Effector memory CD4-positive, alpha-beta T cell (primary cell): ENCODE results near the gene ZNF407.
"Not testable (repeated sequence)": the region's sequence is repeated elsewhere in the genome, so short reads cannot be mapped to it uniquely, and the experiment has no call there.

ENCODE experiments used
- DNase-seq, 3 donors: peaks; one replicate each; pipeline ENCODE4 v3.0.0-alpha.2; 2020
- H3K27ac ChIP-seq: 2 replicates; pipeline ENCODE4 v1.7.0; 2013; ENCODE audit warnings: mild to moderate bottlenecking, low read length, moderate library complexity; ENCODE audit not compliant: insufficient read depth, poor library complexity, severe bottlenecking
- H3K27me3 ChIP-seq: replicated peaks from 2 replicates; pipeline ENCODE4 v1.7.0; 2013; ENCODE audit warnings: mild to moderate bottlenecking, low read length; ENCODE audit not compliant: insufficient read depth, control insufficient read depth, poor library complexity, severe bottlenecking
- H3K36me3 ChIP-seq: 2 replicates; pipeline ENCODE4 v1.7.0; 2013; ENCODE audit warnings: mild to moderate bottlenecking, low read length, moderate library complexity; ENCODE audit not compliant: control insufficient read depth, insufficient read depth
- H3K4me1 ChIP-seq: 2 replicates; pipeline ENCODE4 v1.7.0; 2013; ENCODE audit warnings: low read length, mild to moderate bottlenecking; ENCODE audit not compliant: control insufficient read depth, insufficient read depth, poor library complexity, severe bottlenecking
- H3K4me3 ChIP-seq: 2 replicates; pipeline ENCODE4 v1.7.0; 2013; ENCODE audit warnings: low read length, low read depth, mild to moderate bottlenecking; ENCODE audit not compliant: insufficient read depth, poor library complexity, severe bottlenecking
- H3K9me3 ChIP-seq: 2 replicates; pipeline ENCODE4 v1.7.0; 2013; ENCODE audit warnings: mild to moderate bottlenecking, low read length, moderate library complexity; ENCODE audit not compliant: control insufficient read depth

Gene ZNF407

DNA sequence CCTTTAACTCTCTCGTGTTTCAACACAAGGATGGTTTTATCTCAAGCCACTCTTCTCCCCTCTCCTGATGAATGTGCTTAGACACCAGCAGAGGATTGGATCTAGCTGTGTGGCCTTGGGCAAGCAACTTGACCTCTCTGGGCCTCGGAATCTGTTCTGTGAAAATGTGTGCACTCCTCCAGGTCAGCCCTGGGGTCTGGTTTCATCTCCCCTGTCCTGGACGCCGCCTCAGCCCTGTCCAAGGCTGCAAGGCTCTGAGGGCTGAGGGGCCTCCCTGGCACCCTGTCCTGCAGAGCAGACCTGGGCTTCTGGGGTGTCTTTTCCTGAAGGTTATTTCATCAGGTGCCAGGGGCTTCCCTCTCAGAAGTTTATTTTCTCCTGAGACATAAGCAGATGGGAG is 34.9 kb upstream of the ZNF407 start:
- DNase-seq: no peak
- H3K4me1 ChIP-seq: no peaks in the 10 kb centered on the region
- H3K27ac ChIP-seq: no peak overlapping the region
- H3K36me3 ChIP-seq: no peaks in the 10 kb centered on the region
- H3K4me3 ChIP-seq: no peak overlapping the region
- peaks cover under 1% of the 10 kb centered on the region for H3K27me3 ChIP-seq
- H3K9me3 ChIP-seq: no peaks in the 10 kb centered on the region

DNA sequence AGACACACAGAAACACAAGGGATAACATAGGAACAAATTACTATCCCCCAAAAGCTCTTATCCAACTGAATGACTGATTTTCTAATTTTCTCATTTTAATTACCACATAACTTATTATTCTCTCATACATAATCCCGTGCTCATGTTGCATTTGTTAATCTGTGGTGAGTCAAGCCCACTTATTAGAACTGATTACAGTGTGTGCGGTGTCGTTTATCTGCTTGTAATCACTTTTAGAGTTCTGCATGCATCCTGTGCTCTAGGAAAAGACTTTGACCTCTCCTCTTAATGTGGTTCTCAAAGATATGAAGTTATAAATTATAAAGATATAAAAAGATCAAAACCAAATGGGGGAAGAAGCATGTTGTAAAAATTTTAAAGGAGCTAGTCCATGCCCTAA is 33.7 kb upstream of the ZNF407 start:
- Histone ChIP-seq H3K36me3 (no peaks in the 10 kb centered on the region), H3K27me3 (peaks cover 4% of the 10 kb centered on the region), H3K4me1 (no peaks in the 10 kb centered on the region), H3K4me3 (no peak overlapping the region), H3K27ac (no peak overlapping the region), H3K9me3 (no peaks in the 10 kb centered on the region)
- no peak for DNase-seq

DNA sequence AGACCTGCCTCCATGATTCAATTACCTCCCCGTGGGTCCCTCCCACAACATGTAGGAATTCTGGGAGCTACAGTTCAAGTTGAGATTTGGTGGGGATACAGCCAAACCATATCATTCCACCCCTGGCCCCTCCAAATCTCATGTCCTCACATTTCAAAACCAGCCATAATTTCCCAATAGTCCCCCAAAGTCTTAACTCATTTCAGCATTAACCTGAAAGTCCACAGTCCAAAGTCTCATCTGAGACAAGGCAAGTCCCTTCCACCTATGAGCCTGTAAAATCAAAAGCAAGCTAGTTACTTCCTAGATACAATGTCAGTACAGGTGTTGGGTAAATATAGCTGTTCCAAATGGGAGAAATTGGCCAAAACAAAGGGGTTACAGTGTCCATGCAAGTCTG is 32.5 kb upstream of the ZNF407 start:
- DNase-seq, H3K27ac ChIP-seq: not testable (repeated sequence)

DNA sequence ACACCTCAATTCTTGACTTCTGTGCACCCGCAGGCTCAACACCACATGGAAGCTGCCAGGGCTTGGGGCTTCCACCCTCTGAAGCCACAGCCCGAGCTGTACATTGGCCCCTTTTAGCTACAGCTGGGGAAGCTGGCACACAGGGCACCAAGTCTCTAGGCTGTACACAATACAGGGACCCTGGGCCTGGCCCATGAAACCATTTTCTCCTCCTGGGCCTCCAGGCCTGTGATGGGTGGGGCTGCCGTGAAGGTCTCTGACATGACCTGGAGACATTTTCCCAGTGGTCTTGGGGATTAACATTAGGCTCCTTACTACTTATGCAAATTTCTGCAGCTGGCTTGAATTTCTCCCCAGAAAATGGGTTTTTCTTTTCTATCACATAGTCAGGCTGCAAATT is 31.7 kb upstream of the ZNF407 start:
- H3K4me3 ChIP-seq, H3K4me1 ChIP-seq, H3K27me3 ChIP-seq, H3K36me3 ChIP-seq, H3K9me3 ChIP-seq, DNase-seq, H3K27ac ChIP-seq: not testable (repeated sequence)

More for the DNA sequence above, 32.5 kb upstream of the ZNF407 start:
- not testable (repeated sequence) for H3K9me3 ChIP-seq, H3K36me3 ChIP-seq, H3K4me3 ChIP-seq, H3K4me1 ChIP-seq, H3K27me3 ChIP-seq

DNA sequence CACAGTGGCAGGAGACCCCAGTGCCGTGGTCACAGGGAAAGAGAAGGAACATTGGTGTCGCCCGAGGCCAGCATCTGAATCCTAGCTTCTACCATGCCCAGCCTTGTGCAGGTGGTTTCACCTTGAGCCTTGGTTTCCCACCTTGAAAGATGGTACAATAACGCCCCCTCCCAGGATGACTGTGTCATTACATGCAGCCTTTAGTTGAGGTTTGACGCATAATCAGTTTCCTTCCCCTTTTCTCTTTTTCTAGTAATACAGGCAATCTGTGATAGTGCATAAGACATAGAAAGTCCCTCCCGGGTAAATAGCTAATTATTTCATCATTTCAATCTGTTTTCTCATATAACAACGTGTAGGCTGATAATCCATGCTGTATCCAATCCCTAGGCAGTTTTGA is 29.8 kb upstream of the ZNF407 start:
- no peak for DNase-seq
- Histone ChIP-seq H3K27ac (no peak overlapping the region), H3K36me3 (no peaks in the 10 kb centered on the region), H3K4me3 (no peak overlapping the region), H3K27me3 (peaks cover 4% of the 10 kb centered on the region), H3K9me3 (no peaks in the 10 kb centered on the region), H3K4me1 (no peaks in the 10 kb centered on the region)

DNA sequence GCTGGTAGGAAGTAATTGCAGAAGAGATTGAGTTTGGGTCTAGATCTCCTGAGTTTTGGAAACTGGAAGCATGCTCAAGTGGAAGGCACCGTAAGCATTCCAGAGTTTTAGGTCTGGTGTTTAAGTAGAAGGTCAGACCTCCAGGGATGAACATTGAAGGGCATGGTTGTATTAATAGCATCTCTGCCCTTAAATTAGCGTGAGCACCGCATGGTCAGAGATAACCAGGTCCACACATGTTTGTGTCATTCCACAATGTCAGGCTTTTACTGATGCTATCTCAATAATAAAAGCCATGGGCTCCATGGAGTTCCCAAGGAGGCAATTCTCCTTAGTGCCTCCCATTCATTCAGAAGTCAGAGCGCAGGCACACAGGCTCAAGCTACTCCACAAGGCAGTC is 28.3 kb upstream of the ZNF407 start:
- H3K4me1 ChIP-seq: no peaks in the 10 kb centered on the region

DNA sequence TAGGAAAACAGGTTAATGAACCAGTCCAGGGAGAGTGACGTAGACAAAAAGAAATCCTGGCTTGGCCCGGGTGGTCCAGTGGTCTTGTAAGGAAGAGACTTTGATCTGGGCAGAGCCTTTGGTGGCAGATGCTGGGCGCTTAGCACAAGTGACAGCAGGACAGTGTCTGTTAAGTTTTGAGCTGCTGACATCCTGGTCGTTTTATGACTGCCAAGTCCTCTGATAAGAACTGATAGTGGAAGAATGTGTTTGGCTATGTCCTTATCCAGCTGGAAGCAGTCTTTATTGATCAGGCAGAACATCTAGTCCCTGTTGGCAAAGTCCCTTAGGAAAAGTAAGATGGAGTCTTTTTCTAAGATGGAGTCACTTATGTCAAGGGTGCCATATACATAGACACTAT is 27.4 kb upstream of the ZNF407 start:
- Histone ChIP-seq H3K4me1 (no peaks in the 10 kb centered on the region), H3K27ac (no peak overlapping the region), H3K9me3 (no peaks in the 10 kb centered on the region), H3K36me3 (no peaks in the 10 kb centered on the region), H3K27me3 (peaks cover 4% of the 10 kb centered on the region), H3K4me3 (no peak overlapping the region)
- DNase-seq: no peak

More for the DNA sequence above, 28.3 kb upstream of the ZNF407 start:
- Histone ChIP-seq H3K27me3 (peaks cover 4% of the 10 kb centered on the region), H3K9me3 (no peaks in the 10 kb centered on the region), H3K4me3 (no peak overlapping the region), H3K27ac (no peak overlapping the region), H3K36me3 (no peaks in the 10 kb centered on the region)
- DNase-seq: no peak

DNA sequence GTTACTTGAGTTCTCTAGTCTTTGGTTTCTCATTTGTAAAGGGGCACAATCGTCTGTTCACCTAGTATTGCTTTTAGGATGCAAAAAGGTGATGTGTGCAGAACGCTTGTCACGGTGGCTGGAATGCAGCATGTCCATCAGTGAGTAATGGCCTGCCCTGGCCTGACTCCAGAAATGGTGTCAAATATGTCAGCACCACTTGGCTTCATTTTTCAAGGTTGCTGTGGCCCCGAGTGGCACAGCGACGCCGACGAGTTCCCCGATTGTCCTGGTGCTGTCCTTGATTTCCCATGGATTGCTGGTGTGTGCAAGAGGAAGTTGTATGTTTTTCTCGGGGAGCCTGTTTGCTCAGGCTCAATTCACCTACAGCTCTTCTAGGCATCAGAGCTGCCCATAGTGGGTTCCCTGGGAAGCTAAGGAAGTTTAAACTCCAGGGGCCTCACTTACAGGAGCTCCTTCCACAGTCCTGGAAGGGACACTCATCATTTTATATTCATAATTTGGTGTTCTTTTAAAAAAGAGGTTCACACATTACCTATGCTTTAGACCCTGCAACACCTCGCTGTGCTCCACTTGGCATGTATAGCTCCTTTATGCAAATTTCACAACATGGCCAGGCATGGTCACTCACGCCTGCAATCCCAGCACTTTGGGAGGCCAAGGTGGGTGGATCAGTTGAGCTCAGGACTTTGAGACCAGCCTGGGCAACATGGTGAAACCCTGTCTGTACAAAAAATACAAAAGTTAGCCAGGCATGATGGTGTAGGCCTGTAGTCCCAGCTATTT is 25.6 kb upstream of the ZNF407 start:
- Histone ChIP-seq H3K4me1 (no peaks in the 10 kb centered on the region), H3K27me3 (peaks cover 4% of the 10 kb centered on the region), H3K4me3 (no peak overlapping the region), H3K36me3 (no peaks in the 10 kb centered on the region), H3K9me3 (no peaks in the 10 kb centered on the region), H3K27ac (no peak overlapping the region)
- DNase-seq: no peak

DNA sequence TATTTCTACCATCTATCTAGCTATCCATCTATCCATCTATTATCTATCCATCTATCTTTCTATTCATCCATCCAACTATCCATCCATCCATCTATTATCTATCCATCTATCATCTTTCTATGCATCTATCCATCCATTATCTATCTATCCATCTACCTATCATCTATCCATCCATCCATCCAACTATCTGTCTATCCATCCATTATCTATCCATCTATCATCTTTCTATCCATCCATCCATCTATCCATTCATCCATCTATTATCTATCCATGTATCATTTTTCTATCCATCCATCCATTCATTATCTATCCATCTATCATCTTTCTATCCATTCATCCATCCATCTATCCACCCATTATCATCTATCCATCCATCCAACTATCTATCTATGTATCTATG is 24.6 kb upstream of the ZNF407 start:
- H3K27ac ChIP-seq: no peak overlapping the region
- DNase-seq: no peak
- H3K4me3 ChIP-seq: no peak overlapping the region
- no peaks in the 10 kb centered on the region for H3K4me1 ChIP-seq
- no peaks in the 10 kb centered on the region for H3K36me3 ChIP-seq
- no peaks in the 10 kb centered on the region for H3K9me3 ChIP-seq
- peaks cover 1% of the 10 kb centered on the region for H3K27me3 ChIP-seq

DNA sequence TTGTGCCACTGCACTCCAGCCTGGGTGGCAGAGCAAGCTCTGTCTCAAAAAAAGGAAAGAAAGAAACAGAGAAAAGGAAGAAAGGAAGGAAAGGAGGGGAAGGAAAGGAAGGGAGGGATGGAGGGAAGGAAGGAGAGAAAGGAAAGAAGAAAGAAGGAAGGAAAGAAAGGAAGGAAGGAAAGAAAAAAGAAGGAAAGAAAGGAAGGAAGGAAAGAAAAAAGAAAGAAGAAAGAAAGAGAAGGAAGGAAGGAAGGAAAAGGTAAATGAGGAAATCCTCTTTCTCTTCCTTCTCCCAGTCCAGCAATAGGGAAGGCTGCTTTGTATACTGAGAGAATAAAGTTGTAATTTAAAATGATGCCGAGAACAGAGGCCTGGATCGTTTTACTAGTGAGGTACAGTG is 22.8 kb upstream of the ZNF407 start:
- Histone ChIP-seq H3K27ac (no peak overlapping the region), H3K36me3 (no peaks in the 10 kb centered on the region), H3K9me3 (no peaks in the 10 kb centered on the region), H3K27me3 (no peaks in the 10 kb centered on the region), H3K4me3 (no peak overlapping the region), H3K4me1 (no peaks in the 10 kb centered on the region)
- no peak for DNase-seq
